Fibroblast of the aortic adventitia (primary cell): ENCODE data around the gene DOCK1. TPM values are rescaled to one million over a fixed set of nuclear protein-coding genes. Genes with fewer than 3 reads are reported as not detected.
"Not testable (repeated sequence)": the region's sequence is repeated elsewhere in the genome, so short reads cannot be mapped to it uniquely, and the experiment has no call there.

Experiments
- DNase-seq: peaks from one replicate; pipeline ENCODE4 v3.0.0-alpha.2; 2010; ENCODE audit warnings: low read depth
- H3K4me3 ChIP-seq: 2 replicates; pipeline ENCODE4 v1.5.1; 2011; ENCODE audit warnings: low read depth, mild to moderate bottlenecking, control low read depth, low read length, moderate library complexity
- total RNA-seq: library from RNA; depleted of rRNA; stranded (reverse); fragments of >200 nt; gene quantifications from 2 replicates; pipeline ENCODE4 v1.2.3, GENCODE V29; 2012; ENCODE audit warnings: low replicate concordance
- TF ChIP-seq, protein P1 (sequence below): IDR thresholded peaks from 2 replicates; pipeline ENCODE4 v1.5.1; 2011; ENCODE audit warnings: mild to moderate bottlenecking, low read length, control low read depth, inconsistent platforms; ENCODE audit not compliant: insufficient read depth

DOCK1 gene
- total RNA-seq, 1 donor = 75.2 TPM

DNA sequence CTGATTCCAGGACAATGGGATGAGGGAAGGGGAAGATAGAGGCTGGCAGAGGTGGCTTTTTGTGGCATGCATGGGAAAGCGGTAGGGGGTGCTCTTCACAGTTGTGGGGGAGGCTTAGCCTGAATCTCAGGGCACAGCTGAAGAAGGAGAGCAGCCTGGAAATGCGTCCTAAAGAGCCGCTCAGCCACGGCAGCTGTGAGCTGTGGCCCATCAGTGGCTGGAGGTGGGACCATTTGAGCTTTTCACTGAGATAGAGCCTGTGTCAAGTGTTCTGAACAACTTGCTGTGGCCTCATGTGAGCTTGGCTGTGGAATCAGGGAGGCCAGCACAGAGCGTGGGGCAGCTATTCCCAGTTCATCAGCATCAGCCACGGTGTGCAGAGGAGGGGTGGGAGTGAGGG is 391.5 kb downstream of the DOCK1 start:
- TF ChIP-seq, protein P1, sequence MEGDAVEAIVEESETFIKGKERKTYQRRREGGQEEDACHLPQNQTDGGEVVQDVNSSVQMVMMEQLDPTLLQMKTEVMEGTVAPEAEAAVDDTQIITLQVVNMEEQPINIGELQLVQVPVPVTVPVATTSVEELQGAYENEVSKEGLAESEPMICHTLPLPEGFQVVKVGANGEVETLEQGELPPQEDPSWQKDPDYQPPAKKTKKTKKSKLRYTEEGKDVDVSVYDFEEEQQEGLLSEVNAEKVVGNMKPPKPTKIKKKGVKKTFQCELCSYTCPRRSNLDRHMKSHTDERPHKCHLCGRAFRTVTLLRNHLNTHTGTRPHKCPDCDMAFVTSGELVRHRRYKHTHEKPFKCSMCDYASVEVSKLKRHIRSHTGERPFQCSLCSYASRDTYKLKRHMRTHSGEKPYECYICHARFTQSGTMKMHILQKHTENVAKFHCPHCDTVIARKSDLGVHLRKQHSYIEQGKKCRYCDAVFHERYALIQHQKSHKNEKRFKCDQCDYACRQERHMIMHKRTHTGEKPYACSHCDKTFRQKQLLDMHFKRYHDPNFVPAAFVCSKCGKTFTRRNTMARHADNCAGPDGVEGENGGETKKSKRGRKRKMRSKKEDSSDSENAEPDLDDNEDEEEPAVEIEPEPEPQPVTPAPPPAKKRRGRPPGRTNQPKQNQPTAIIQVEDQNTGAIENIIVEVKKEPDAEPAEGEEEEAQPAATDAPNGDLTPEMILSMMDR = no peak
- no peak overlapping the region for H3K4me3 ChIP-seq
- no peak for DNase-seq

DNA sequence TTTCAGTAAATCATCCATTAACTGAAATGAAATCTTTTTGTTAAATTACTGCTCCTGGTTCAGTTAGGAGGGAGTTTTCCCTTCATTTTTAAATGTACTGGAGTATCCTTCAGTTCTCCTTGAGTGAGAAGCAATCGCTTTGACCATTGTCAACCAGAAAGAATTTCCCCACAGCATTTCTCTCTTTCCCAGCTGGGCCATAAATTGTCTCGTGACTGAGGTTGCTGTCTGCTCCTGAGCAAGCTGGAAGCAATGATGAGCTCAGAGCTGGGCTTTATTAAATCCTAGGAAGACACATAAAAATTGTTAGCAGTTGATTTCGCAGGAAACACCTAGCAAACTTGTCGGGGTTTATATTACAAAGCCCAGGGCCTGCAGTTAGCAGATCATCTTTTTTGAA is 393.2 kb downstream of the DOCK1 start:
- TF ChIP-seq, protein P1 = no peak
- no peak for DNase-seq
- no peak overlapping the region for H3K4me3 ChIP-seq

DNA sequence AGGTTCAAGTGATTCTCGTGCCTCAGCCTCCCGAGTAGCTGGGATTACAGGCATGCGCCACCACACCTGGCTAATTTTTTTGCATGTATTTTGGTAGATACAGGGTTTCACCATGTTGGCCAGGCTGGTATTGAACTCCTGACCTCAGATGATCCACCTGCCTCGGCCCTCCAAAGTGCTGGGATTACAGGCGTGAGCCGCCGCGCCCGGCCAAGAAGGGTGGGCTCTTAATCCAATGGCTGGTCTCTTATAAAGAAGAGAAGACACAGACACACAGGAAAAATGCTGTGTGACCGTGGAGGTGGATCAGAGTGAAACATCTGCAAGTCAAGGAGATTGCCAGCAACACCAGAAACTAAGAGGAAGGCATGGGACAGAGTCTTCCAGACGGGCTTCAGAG is 394.0 kb downstream of the DOCK1 start:
- DNase-seq, H3K4me3 ChIP-seq: not testable (repeated sequence)

DNA sequence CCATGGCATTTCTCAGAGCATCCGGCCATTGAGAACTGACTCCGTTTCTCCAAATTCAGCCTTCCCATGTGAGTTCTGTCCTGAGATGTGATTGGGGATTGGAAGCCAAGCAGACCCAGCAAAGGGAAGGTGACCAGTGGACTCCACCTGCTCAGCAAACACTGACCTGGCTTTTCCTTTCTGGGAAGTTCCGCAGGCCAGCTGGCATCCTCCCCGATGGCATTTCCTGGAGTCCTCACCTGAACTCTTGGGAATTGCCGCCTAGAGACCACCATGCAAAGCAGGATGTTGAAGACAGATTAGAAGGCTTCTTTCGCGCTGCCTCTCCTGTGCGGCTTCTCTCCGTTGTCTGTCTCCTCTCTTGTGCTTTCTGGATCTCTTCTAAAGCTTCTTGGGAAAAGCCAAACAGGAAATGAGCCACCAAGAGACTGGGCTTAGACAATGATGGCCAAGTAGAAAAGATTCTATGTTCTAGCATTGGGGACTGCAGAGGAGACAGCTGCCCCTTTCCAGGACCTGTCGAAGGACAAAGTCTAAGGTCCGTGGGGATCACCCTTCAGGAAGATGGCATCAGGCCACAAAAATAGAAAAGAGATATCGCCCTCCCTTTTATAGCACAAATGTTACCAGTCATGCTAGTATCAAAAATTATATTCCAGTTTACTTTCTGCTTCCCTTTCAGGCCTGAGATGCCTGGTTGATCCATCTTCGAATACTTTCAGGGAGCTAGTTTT is 394.9 kb downstream of the DOCK1 start:
- no peak overlapping the region for H3K4me3 ChIP-seq
- DNase-seq = no peak
- TF ChIP-seq, protein P1 = no peak

DNA sequence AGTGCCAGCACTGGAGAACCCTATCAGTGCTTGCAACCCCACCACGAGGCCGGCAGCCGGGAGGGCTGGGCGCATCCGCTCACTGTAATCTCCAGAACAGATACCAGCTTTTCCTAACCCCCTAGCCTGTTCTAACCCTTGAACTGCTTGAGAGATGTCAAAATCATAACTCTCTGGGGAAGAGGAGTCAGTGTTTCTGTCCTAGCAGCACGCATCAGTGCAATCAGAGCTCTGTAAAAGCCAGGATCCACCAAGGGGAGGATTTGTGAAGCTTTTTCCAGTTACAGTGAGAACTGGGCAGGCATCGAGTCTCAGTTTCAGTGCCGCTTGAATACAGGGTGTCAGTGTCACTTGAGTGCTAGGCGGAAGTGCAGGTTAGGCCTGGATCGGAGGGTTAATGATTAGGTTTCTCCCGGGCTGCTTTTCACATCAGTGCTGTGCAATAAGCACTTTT is 395.7 kb downstream of the DOCK1 start:
- DNase-seq = no peak
- no peak overlapping the region for H3K4me3 ChIP-seq
- TF ChIP-seq, protein P1 = no peak

DNA sequence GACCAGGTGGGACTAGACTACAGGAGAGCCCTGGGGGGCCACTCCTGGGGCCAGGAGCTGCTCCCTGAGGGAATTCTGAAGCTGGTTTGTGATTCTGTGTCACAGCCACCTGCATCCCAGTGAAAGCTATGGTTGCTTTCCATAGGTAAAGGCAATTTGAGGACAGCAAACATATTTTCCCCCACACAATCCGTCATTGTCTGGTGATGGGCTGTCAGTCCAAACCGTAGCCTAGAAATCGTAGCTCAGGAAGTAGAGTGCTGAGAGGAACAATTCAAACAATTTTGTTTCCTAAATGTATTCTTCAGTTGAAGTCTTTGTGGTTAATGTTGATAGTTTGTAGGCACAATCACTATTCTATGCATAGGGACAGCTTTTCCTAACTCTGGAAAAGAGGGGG is 397.1 kb downstream of the DOCK1 start:
- no peak for DNase-seq
- TF ChIP-seq, protein P1 = no peak
- H3K4me3 ChIP-seq = no peak overlapping the region

DNA sequence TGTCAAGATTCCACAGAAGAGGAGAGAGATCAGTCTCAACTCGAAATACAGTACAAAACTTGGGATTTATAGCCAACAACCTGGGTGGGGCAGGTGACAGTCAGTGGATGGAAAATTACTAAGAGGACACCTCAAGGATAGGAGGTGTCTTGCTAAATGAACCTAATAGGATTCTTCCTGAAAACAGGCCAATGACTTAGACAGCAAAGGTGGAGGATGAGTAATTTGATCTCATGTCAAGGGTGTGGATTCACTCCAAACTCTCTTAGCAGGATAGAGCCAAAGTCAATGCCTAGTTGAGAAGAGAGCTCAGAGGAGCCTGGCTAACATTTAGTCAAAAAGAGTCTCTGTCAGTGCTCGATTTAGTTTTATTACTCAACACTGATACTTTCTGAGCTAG is 397.9 kb downstream of the DOCK1 start:
- H3K4me3 ChIP-seq = no peak overlapping the region
- DNase-seq = no peak
- TF ChIP-seq, protein P1 = no peak
